NCI-H2196 treated with DMSO at 0.1 percent for 48 hours (cell line): Measurements from ENCODE around the gene NUP160.
A peak's percentile ranks its signal among the peaks of the same experiment; 100 is the strongest.
"Not testable (repeated sequence)": the region's sequence is repeated elsewhere in the genome, so short reads cannot be mapped to it uniquely, and the experiment has no call there.

Experiments used
- DNase-seq: peaks from one replicate; lab custom pipeline; 2025; ENCODE audit not compliant: unreplicated experiment; lab: John Stamatoyannopoulos, UW

NUP160 gene

GRCh38 chr11:47847892-47848699 is at the start of gene NUP160:
NUP160 (minus strand) TSS chr11:47848350; CDS start chr11:47848318, 32 bp downstream.
- DNase-seq: peak; percentile 71

- DNase-seq: no peak
Measured at GRCh38 chr11:47896199-47896598, 48.0 kb upstream of the NUP160 start.

- no peak for DNase-seq
Measured at GRCh38 chr11:47895035-47895434, 46.9 kb upstream of the NUP160 start.

- not testable (repeated sequence) for DNase-seq
Measured at GRCh38 chr11:47892546-47893276, 44.6 kb upstream of the NUP160 start.

- no peak for DNase-seq
Measured at GRCh38 chr11:47891886-47892285, 43.7 kb upstream of the NUP160 start.

- DNase-seq: no peak
Measured at GRCh38 chr11:47889714-47890441, 41.7 kb upstream of the NUP160 start.

- DNase-seq: no peak
Measured at GRCh38 chr11:47887910-47888569, 39.9 kb upstream of the NUP160 start.

- DNase-seq: no peak
Measured at GRCh38 chr11:47886096-47886495, 37.9 kb upstream of the NUP160 start.

- DNase-seq: not testable (repeated sequence)
Measured at GRCh38 chr11:47882437-47882836, 34.3 kb upstream of the NUP160 start.

GRCh38 chr11:47881145-47881544 is 33.0 kb upstream of the NUP160 start:
- no peak for DNase-seq

GRCh38 chr11:47879259-47880158 is 31.4 kb upstream of the NUP160 start:
- no peak for DNase-seq

- not testable (repeated sequence) for DNase-seq
Measured at GRCh38 chr11:47875858-47876257, 27.7 kb upstream of the NUP160 start.

- DNase-seq: no peak
Measured at GRCh38 chr11:47870404-47870803, 22.3 kb upstream of the NUP160 start.

GRCh38 chr11:47869544-47870393 is 21.6 kb upstream of the NUP160 start:
- no peak for DNase-seq

GRCh38 chr11:47867823-47868222 is 19.7 kb upstream of the NUP160 start:
- no peak for DNase-seq

- not testable (repeated sequence) for DNase-seq
Measured at GRCh38 chr11:47866892-47867291, 18.7 kb upstream of the NUP160 start.

GRCh38 chr11:47864901-47865300 is 16.8 kb upstream of the NUP160 start:
- no peak for DNase-seq

GRCh38 chr11:47863898-47864430 is 15.8 kb upstream of the NUP160 start:
- no peak for DNase-seq
